Activated CD4-positive, alpha-beta memory T cell treated with anti-CD3 and anti-CD28 coated beads for 36 hours (primary cell): ENCODE measurements around the gene LECT2. TPM values are rescaled to one million over a fixed set of nuclear protein-coding genes. Genes with fewer than 3 reads are reported as not detected.

ENCODE experiments used
- CTCF ChIA-PET: fragments of 350-600 bp; sonication (Branson Sonifier 250); formaldehyde crosslinking; loops from one replicate; lab custom pipeline; 2021; ENCODE audit warnings: antibody characterized with exemption, inconsistent platforms; lab: Charles Lee
- POLR2A ChIA-PET: fragments of 350-600 bp; sonication (Branson Sonifier 250); formaldehyde crosslinking; loops from one replicate; lab custom pipeline; 2021; ENCODE audit warnings: antibody characterized with exemption; lab: Charles Lee
- DNase-seq: peaks from one replicate; pipeline ENCODE4 v3.0.0-alpha.2; 2020
- H3K27ac Mint-ChIP-seq: one replicate; pipeline ENCODE4 v1.8.0; 2021; ENCODE audit warnings: mixed read lengths
- H3K27me3 Mint-ChIP-seq: one replicate; pipeline ENCODE4 v1.8.0; 2021; ENCODE audit warnings: mixed read lengths
- H3K36me3 Mint-ChIP-seq: one replicate; pipeline ENCODE4 v1.8.0; 2021; ENCODE audit warnings: mixed read lengths
- H3K4me1 Mint-ChIP-seq: one replicate; pipeline ENCODE4 v1.8.0; 2021; ENCODE audit warnings: low read depth, mixed read lengths
- H3K4me3 Mint-ChIP-seq: one replicate; pipeline ENCODE4 v1.8.0; 2021; ENCODE audit warnings: mild to moderate bottlenecking, mixed read lengths
- H3K9me3 Mint-ChIP-seq: one replicate; pipeline ENCODE4 v1.8.0; 2021; ENCODE audit warnings: mixed read lengths
- intact Hi-C: fragments of 100-400 bp; cut with micrococcal nuclease; formaldehyde crosslinking; loops from one replicate; pipeline ENCODE4 v1.15.1; 2023
- total RNA-seq, 2 experiments: library from RNA; stranded (reverse); gene quantifications; one replicate each; pipeline ENCODE4 v1.2.3, GENCODE V29; 2021

The LECT2 gene
- total RNA-seq, 2 experiments from 2014 or later: not detected

DNA sequence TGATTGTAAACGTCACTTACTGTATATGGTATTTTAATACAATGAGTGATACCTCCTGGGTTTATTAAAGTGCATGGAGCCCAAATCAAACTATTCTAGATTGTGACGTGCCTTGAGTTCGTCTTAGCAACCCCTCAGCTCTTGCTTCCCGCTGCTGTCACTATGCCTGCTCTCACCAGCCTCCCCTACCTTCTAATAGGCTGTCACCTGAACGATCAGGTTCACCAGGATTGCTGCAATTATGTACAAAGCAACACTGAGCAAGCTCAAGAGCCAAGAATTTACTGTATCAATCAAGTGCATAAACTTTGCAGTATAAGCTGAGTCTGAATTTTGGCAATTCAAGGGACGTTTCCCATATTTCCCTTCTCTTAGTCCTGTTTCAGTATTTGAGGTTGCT lies 3.0 kb downstream of the LECT2 start:
- no peaks in the 10 kb centered on the region for H3K36me3 Mint-ChIP-seq
- no peak overlapping the region for H3K27ac Mint-ChIP-seq
- intact Hi-C loops: no loop called here
- H3K27me3 Mint-ChIP-seq: peaks cover 12% of the 10 kb centered on the region
- no peak overlapping the region for H3K4me3 Mint-ChIP-seq
- DNase-seq: no peak
- ChIA-PET POLR2A (no interaction called here), CTCF (interaction anchor here (0.9 kb wide), 1 partner anchor 110 kb away, joined by 3 read pairs; no protein-coding TSS in a partner anchor)
- no peaks in the 10 kb centered on the region for H3K9me3 Mint-ChIP-seq
- no peaks in the 10 kb centered on the region for H3K4me1 Mint-ChIP-seq

DNA sequence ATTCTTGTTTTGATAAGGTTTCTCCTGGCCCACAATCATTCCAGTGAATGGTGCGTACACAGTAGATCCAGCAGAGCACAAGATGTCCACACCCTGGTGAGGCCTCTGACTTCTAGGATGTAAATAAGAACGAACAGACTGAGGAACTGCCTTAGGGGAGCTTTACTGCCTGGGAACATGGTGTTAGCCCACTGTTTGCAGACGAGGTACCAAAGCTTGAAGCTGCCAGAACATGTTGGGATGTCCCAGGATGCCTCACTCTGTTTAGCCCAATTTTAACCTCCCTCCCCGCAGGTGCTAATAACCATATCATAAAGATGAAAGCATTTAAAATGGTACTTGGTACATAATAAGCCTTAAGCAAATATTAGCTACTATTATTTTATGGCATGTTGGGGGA lies 3.5 kb downstream of the LECT2 start:
- no peak overlapping the region for H3K4me3 Mint-ChIP-seq
- POLR2A ChIA-PET: no interaction called here
- intact Hi-C loops: no loop called here
- no peak for DNase-seq
- CTCF ChIA-PET: interaction anchor here (0.6 to 0.9 kb wide), 3 partner anchors 107 to 130 kb away, joined by 3 to 4 read pairs (median 3); no protein-coding TSS in a partner anchor
- peaks cover 11% of the 10 kb centered on the region for H3K27me3 Mint-ChIP-seq
- H3K4me1 Mint-ChIP-seq: no peaks in the 10 kb centered on the region
- no peaks in the 10 kb centered on the region for H3K36me3 Mint-ChIP-seq
- no peak overlapping the region for H3K27ac Mint-ChIP-seq
- no peaks in the 10 kb centered on the region for H3K9me3 Mint-ChIP-seq

DNA sequence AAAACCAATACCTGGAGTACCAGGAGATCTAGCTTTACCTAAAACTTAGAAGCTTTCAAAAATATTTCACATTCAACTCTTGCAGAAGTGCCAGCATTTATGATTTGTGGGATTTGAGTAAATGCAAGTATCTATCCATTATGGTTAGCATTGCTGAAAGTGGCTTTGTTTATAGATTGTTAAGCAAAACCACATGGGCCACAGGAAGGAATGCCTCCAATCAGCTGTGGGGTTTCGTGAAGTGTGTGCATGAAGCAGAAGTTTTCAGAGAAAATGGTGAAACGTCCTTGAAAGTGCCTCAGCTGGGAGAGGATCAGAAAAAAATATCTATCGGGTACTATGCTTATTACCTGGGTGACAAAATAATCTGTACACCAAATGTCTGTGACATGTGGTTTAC lies 4.2 kb downstream of the LECT2 start:
- H3K4me1 Mint-ChIP-seq: no peaks in the 10 kb centered on the region
- intact Hi-C loops: no loop called here
- no peak for DNase-seq
- H3K36me3 Mint-ChIP-seq: no peaks in the 10 kb centered on the region
- ChIA-PET POLR2A (no interaction called here), CTCF (interaction anchor here (0.6 to 1.1 kb wide), 4 partner anchors 27 to 132 kb away, joined by 3 to 4 read pairs (median 3); no protein-coding TSS in a partner anchor)
- H3K9me3 Mint-ChIP-seq: no peaks in the 10 kb centered on the region
- peaks cover 10% of the 10 kb centered on the region for H3K27me3 Mint-ChIP-seq
- no peak overlapping the region for H3K27ac Mint-ChIP-seq
- no peak overlapping the region for H3K4me3 Mint-ChIP-seq

DNA sequence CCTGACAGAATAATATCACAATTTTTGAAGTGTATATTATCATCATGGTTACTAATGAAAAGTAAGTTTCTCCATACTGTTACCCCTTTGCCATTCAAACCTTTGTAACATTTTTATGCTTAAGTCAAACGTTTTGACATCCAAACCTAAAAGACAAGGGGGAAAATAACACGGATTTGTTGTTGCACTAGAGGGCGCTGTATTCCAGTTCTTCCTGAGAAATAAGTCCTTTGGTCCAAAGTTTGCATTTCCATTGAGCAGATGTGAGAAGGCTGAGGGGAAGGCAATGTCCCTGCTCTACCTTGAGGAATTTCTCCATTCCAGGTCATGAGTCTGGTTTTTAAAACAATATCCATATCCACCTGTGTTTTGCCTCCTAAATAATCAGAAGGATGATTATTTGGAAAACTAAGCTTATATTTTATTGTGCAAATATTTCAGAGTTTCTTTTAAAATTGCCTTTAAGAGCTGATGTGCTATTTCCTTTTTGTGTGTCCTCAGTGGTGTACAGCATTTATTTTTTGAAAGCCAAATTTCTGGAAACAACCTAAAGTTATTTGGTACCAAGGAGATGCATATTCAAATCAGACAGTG lies 9.7 kb downstream of the LECT2 start:
- Mint-ChIP-seq H3K4me3 (no peak overlapping the region), H3K9me3 (no peaks in the 10 kb centered on the region), H3K4me1 (no peaks in the 10 kb centered on the region), H3K36me3 (no peaks in the 10 kb centered on the region), H3K27ac (no peak overlapping the region), H3K27me3 (peaks cover 14% of the 10 kb centered on the region)
- ChIA-PET POLR2A (no interaction called here), CTCF (interaction anchor here (0.6 to 2.7 kb wide), 28 partner anchors 9 to 268 kb away, joined by 3 to 38 read pairs (median 4); no protein-coding TSS in a partner anchor)
- peak; percentile 19 for DNase-seq
- intact Hi-C loops: loop anchor here (1.0 to 5.0 kb wide), 5 partner anchors 58 to 268 kb away; no protein-coding TSS in a partner anchor

DNA sequence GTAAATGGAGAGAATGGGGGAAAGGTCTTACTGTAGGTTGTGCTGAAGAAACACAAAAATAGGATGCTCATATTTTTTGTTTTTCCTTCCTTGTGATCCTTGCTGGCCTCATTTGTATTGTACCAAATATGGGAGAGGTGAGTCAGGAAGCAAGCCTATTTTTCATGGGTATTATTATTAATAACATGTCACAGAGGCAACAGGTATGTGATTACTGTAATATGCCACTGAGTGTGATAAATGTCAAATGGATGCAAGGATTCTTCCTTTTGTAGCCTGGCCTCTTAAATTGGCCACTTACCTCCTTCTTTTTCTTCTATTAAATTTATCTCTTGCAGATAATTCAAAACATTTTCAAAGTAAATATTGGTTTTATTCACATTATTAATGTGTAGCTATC lies 10.2 kb downstream of the LECT2 start:
- H3K4me3 Mint-ChIP-seq: no peak overlapping the region
- no peaks in the 10 kb centered on the region for H3K36me3 Mint-ChIP-seq
- no peaks in the 10 kb centered on the region for H3K4me1 Mint-ChIP-seq
- ChIA-PET POLR2A (no interaction called here), CTCF (interaction anchor here (0.6 to 2.7 kb wide), 18 partner anchors 8 to 268 kb away, joined by 3 to 38 read pairs (median 4); no protein-coding TSS in a partner anchor)
- H3K27ac Mint-ChIP-seq: no peak overlapping the region
- peaks cover 15% of the 10 kb centered on the region for H3K27me3 Mint-ChIP-seq
- DNase-seq: no peak
- H3K9me3 Mint-ChIP-seq: no peaks in the 10 kb centered on the region
- intact Hi-C loops: loop anchor here (2.0 kb wide), 1 partner anchor 268 kb away; no protein-coding TSS in a partner anchor

DNA sequence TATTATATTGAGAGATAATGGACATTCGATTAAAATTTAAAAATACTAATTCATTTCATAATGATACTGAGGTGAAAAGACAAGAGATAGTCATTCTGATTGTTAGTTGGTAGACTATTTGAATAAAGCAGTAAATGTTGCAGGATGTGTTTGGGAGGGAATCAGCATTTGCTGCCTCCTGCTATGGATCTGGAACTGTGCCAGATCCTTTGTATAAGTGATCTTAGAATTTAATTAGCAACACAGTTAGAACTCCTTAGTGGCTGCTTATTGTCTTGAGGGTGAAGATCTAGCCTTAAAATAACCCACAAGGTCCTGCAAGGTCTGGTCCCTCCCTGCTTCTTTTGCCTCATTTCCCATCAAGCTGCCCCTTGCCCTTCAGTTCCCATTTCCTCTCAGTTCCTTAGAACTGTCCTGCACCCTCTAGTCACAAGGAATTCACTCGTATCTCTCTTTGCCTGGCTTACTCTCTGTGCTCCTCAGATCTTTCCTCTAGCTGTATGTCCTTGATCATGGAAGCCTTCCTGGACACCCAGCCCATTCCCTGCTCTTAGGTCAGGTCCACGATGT lies 12.5 kb downstream of the LECT2 start:
- ChIA-PET POLR2A (no interaction called here), CTCF (interaction anchor here (0.8 to 1.4 kb wide), 5 partner anchors 19 to 269 kb away, joined by 3 to 4 read pairs (median 3); no protein-coding TSS in a partner anchor)
- Mint-ChIP-seq H3K4me1 (no peaks in the 10 kb centered on the region), H3K27me3 (peaks cover 15% of the 10 kb centered on the region), H3K4me3 (no peak overlapping the region), H3K27ac (no peak overlapping the region), H3K9me3 (no peaks in the 10 kb centered on the region), H3K36me3 (no peaks in the 10 kb centered on the region)
- DNase-seq: no peak
- intact Hi-C loops: no loop called here

DNA sequence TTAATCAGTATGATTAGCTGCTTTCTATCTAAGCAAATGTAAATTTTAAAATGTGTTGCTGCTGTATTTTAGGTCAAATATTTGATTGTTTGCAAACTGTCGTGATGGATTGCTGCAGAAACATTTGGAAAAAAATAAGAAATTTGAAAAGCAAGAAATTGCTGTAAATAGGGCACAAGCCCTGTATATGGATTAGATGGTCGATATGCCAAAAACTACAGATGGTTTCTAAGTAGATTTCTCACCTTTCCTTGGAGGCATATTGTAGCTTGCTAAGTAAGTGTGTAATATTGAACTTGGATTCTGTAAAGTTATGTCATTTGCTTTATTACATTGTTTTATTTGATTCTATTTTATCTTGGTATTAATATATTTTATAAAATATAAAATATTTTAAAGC lies 13.1 kb downstream of the LECT2 start:
- H3K9me3 Mint-ChIP-seq: no peaks in the 10 kb centered on the region
- H3K27ac Mint-ChIP-seq: no peak overlapping the region
- no peak overlapping the region for H3K4me3 Mint-ChIP-seq
- no peaks in the 10 kb centered on the region for H3K36me3 Mint-ChIP-seq
- no peak for DNase-seq
- CTCF ChIA-PET: interaction anchor here (0.8 to 1.6 kb wide), 5 partner anchors 20 to 270 kb away, joined by 3 to 6 read pairs (median 3); no protein-coding TSS in a partner anchor
- no peaks in the 10 kb centered on the region for H3K4me1 Mint-ChIP-seq
- intact Hi-C loops: no loop called here
- peaks cover 15% of the 10 kb centered on the region for H3K27me3 Mint-ChIP-seq
- POLR2A ChIA-PET: no interaction called here

DNA sequence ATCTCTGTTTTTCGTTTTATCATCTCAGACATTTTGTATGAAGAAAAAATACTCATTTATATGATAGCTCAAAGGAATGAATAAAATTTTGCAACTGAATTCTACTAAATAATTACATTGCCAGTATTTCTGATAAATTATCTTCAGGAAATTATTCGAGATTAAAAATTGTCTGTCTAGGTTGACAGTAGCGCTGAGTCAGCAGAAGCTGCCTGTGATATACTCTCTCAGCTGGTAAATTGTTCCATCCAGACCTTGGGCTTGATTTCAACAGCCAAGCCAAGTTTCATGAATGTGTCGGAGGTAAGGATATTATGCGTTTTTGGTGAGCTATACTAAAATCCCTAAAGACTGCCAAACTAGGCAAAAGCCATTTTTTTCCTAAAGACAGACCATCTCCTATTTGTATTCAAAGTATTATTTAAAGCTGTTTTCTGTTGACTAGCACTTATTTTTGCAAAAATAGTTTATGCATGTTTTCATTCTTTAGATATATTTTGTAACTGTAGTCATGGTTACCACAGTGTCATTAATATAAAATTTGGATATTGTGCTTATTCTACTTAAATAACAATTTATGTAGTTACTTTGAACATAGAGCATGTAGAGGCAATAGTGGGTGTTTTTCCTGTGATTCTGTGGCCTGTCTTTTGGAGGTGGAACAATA lies 17.4 kb downstream of the LECT2 start:
- H3K9me3 Mint-ChIP-seq: no peaks in the 10 kb centered on the region
- ChIA-PET CTCF (interaction anchor here (1.1 to 2.3 kb wide), 3 partner anchors 8 to 274 kb away, joined by 3 to 15 read pairs (median 3); no protein-coding TSS in a partner anchor), POLR2A (interaction anchor here (0.5 kb wide), 1 partner anchor 252 kb away, joined by 3 read pairs; no protein-coding TSS in a partner anchor)

DNA sequence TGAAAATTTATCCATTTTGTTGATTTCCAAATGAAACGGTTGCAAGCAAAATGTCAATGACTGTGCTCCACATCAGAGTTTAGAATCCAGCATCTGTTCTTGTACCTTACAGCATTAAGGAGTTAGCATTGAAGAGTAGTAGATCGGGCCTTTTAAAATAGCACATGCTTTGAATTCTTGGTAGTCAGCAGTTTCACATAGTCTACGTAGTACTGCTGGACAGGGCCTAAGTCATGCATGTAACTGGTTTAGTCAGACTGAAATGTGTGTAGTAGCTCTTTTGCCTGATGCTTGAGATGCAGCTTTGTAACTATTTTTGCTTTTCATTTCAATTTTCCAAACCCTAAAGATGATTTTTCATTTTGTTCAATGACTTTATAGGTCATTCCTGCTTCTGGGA lies 19.8 kb downstream of the LECT2 start:
- no peak overlapping the region for H3K4me3 Mint-ChIP-seq
- H3K27ac Mint-ChIP-seq: no peak overlapping the region
- intact Hi-C loops: no loop called here
- ChIA-PET POLR2A (no interaction called here), CTCF (interaction anchor here (1.0 to 2.3 kb wide), 2 partner anchors 10 to 277 kb away, joined by 3 to 15 read pairs; no protein-coding TSS in a partner anchor)
- no peaks in the 10 kb centered on the region for H3K36me3 Mint-ChIP-seq
- H3K27me3 Mint-ChIP-seq: peaks cover 24% of the 10 kb centered on the region
- no peak for DNase-seq
- peaks cover 3% of the 10 kb centered on the region for H3K4me1 Mint-ChIP-seq
- H3K9me3 Mint-ChIP-seq: no peaks in the 10 kb centered on the region

More for the DNA sequence above, 17.4 kb downstream of the LECT2 start:
- peaks cover 15% of the 10 kb centered on the region for H3K27me3 Mint-ChIP-seq
- no peak overlapping the region for H3K4me3 Mint-ChIP-seq
- intact Hi-C loops: no loop called here
- H3K36me3 Mint-ChIP-seq: no peaks in the 10 kb centered on the region
- H3K4me1 Mint-ChIP-seq: no peaks in the 10 kb centered on the region
- no peak for DNase-seq
- H3K27ac Mint-ChIP-seq: no peak overlapping the region

DNA sequence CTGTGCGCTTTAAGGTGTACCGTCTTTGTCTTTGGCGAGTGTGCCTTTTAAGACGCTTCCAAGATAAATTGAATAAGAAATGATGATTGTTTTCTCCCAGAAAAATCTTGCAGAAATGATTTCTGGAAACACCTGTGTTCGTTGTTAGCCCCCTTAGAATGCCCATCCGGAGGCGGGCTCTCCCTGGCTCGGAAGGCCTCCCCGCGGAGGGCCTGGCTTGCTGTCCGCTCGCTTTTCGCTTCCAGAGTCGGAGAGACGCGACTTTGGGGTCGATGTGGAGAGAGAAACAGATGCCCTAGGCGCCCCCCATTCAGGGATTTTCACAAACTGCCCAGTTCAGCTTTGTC lies 23.9 kb downstream of the LECT2 start:
- CTCF ChIA-PET: no interaction called here
- POLR2A ChIA-PET: no interaction called here
- Mint-ChIP-seq H3K9me3 (no peaks in the 10 kb centered on the region), H3K4me1 (peaks cover 3% of the 10 kb centered on the region), H3K27me3 (peaks cover 46% of the 10 kb centered on the region), H3K4me3 (no peak overlapping the region), H3K27ac (no peak overlapping the region), H3K36me3 (no peaks in the 10 kb centered on the region)
- no peak for DNase-seq
- intact Hi-C loops: no loop called here

DNA sequence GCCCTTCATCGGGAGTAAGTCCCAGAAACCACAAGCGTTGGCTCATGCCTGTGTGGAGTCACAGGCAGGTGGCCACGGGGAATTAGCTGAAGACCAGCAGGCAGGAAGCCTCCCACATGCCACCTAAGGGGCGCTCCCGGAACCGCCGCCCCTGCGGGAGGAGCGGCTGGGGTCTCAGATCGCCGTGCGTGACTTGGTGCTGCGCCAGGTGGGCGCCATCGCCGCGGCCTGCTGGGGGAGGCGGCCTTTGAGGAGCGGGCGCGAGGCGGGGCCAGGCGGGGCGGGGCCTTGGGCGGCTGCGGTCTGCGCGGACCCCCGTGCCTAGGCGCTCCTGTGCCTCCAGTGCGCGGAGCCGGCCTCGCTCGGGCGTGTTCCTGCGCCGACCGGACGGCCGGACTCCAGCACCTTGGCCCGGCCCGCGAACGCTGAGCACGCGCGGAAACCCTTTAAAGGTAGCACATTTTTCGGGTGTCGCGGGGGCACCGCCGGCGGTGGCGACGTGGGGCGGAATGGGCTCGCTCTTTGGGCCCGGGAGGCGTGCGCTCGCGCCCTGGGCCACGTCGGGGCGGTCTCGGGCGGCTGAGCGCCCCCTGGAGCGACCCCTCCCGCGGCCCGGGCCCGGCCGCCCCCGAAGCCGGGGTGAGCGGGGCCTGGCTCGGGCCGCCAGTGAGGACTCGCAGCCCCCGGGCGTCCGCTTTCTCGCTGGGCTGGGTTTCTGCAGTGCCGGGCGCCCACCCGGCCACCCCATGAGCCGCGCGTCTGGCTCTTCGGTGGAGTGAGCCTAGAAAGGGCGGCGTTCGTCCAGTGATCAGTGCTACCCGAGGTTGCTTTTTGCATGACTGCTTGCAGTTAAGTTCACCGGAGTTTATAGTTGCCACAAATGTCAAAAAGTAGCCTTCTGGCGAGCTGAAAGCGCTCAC lies 24.5 kb downstream of the LECT2 start:
- peaks cover 47% of the 10 kb centered on the region for H3K27me3 Mint-ChIP-seq
- CTCF ChIA-PET: no interaction called here

More for the DNA sequence above, 24.5 kb downstream of the LECT2 start:
- no peak for DNase-seq
- POLR2A ChIA-PET: no interaction called here
- Mint-ChIP-seq H3K4me3 (no peak overlapping the region), H3K9me3 (no peaks in the 10 kb centered on the region), H3K36me3 (no peaks in the 10 kb centered on the region), H3K4me1 (peaks cover 3% of the 10 kb centered on the region), H3K27ac (no peak overlapping the region)
- intact Hi-C loops: no loop called here
